ENCODE measurements around the gene TMEM125. TPM values are rescaled to one million over a fixed set of nuclear protein-coding genes. Genes with fewer than 3 reads are reported as not detected.

The TMEM125 gene
- total and polyA plus RNA-seq, 2 experiments from 2014 or later: 2.0 TPM

- Histone ChIP-seq H3K4me1 (ENCODE audit: low read depth) (no peaks in the 10 kb centered on the region), H3K36me3 (no peaks in the 10 kb centered on the region), H3K27me3 (no peaks in the 10 kb centered on the region), H3K9me3 (ENCODE audit: low read depth) (no peaks in the 10 kb centered on the region), H3K27ac (no peak overlapping the region), H3K4me3 (no peak overlapping the region)
- no peak for DNase-seq (ENCODE audit: low read depth in 1 of 2, low spot score in 1 of 2)
- no peak for TF ChIP-seq CTCF (IDR thresholded peaks at IDR 0.05; ENCODE audit: low read depth, low read length)
Measured at GRCh38 chr1:43306688-43307457, 37.1 kb downstream of the TMEM125 start.

GRCh38 chr1:43307458-43308158, 37.8 kb downstream of the TMEM125 start:
- no peak for DNase-seq (ENCODE audit: low read depth in 1 of 2, low spot score in 1 of 2)
- H3K27me3 ChIP-seq: no peaks in the 10 kb centered on the region
- H3K36me3 ChIP-seq: no peaks in the 10 kb centered on the region
- no peaks in the 10 kb centered on the region for H3K4me1 ChIP-seq (ENCODE audit: low read depth)
- no peak overlapping the region for H3K4me3 ChIP-seq
- no peak overlapping the region for H3K27ac ChIP-seq
- H3K9me3 ChIP-seq (ENCODE audit: low read depth): no peaks in the 10 kb centered on the region
- TF ChIP-seq CTCF (IDR thresholded peaks at IDR 0.05; ENCODE audit: low read depth, low read length): no peak

- Histone ChIP-seq H3K27ac (no peak overlapping the region), H3K4me1 (ENCODE audit: low read depth) (no peaks in the 10 kb centered on the region), H3K4me3 (no peak overlapping the region), H3K27me3 (no peaks in the 10 kb centered on the region), H3K9me3 (ENCODE audit: low read depth) (no peaks in the 10 kb centered on the region), H3K36me3 (no peaks in the 10 kb centered on the region)
- TF ChIP-seq CTCF (IDR thresholded peaks at IDR 0.05; ENCODE audit: low read depth, low read length): no peak
- DNase-seq (ENCODE audit: low read depth in 1 of 2, low spot score in 1 of 2): no peak
Measured at GRCh38 chr1:43308635-43309404, 39.0 kb downstream of the TMEM125 start.

- Histone ChIP-seq H3K27ac (no peak overlapping the region), H3K9me3 (ENCODE audit: low read depth) (no peaks in the 10 kb centered on the region), H3K27me3 (no peaks in the 10 kb centered on the region), H3K4me3 (no peak overlapping the region), H3K4me1 (ENCODE audit: low read depth) (no peaks in the 10 kb centered on the region), H3K36me3 (no peaks in the 10 kb centered on the region)
- TF ChIP-seq CTCF (IDR thresholded peaks at IDR 0.05; ENCODE audit: low read depth, low read length): no peak
- no peak for DNase-seq (ENCODE audit: low read depth in 1 of 2, low spot score in 1 of 2)
Measured at GRCh38 chr1:43309405-43310025, 39.7 kb downstream of the TMEM125 start.

GRCh38 chr1:43311521-43311920, 41.7 kb downstream of the TMEM125 start:
- Histone ChIP-seq H3K36me3 (no peaks in the 10 kb centered on the region), H3K4me1 (ENCODE audit: low read depth) (no peaks in the 10 kb centered on the region), H3K9me3 (ENCODE audit: low read depth) (no peaks in the 10 kb centered on the region), H3K27ac (no peak overlapping the region), H3K27me3 (no peaks in the 10 kb centered on the region), H3K4me3 (no peak overlapping the region)
- TF ChIP-seq CTCF (IDR thresholded peaks at IDR 0.05; ENCODE audit: low read depth, low read length): no peak
- no peak for DNase-seq (ENCODE audit: low read depth in 1 of 2, low spot score in 1 of 2)
